HG03571 (cell line): ENCODE results near the gene BEGAIN.

ENCODE experiments used
- ATAC-seq: cut with Tn5 transposase; IDR thresholded peaks from one replicate; pipeline ENCODE4 v1.9.1; 2021; ENCODE audit not compliant: unreplicated experiment

Gene BEGAIN

GRCh38 chr14:100587086-100587762 lies at the start of gene BEGAIN:
Gene BEGAIN, minus strand, starts transcription at chr14:100587417. Its CDS starts 127 bp downstream, at chr14:100587290.
- no peak for ATAC-seq

GRCh38 chr14:100636559-100636958 lies 49.3 kb upstream of the BEGAIN start:
- no peak for ATAC-seq

- no peak for ATAC-seq
Observed at GRCh38 chr14:100634026-100634425, 46.8 kb upstream of the BEGAIN start.

- ATAC-seq, result no peak
Observed at GRCh38 chr14:100633406-100633805, 46.2 kb upstream of the BEGAIN start.

- no peak for ATAC-seq
Observed at GRCh38 chr14:100629696-100630095, 42.5 kb upstream of the BEGAIN start.

- no peak for ATAC-seq
Observed at GRCh38 chr14:100629098-100629497, 41.9 kb upstream of the BEGAIN start.

- ATAC-seq, result no peak
Observed at GRCh38 chr14:100628225-100628624, 41.0 kb upstream of the BEGAIN start.

- no peak for ATAC-seq
Observed at GRCh38 chr14:100626614-100627013, 39.4 kb upstream of the BEGAIN start.

GRCh38 chr14:100623961-100624360 lies 36.7 kb upstream of the BEGAIN start:
- ATAC-seq, result no peak

GRCh38 chr14:100623557-100623956 lies 36.3 kb upstream of the BEGAIN start:
- no peak for ATAC-seq

GRCh38 chr14:100622708-100623485 lies 35.7 kb upstream of the BEGAIN start:
- no peak for ATAC-seq

GRCh38 chr14:100622224-100622623 lies 35.0 kb upstream of the BEGAIN start:
- ATAC-seq, result no peak

- ATAC-seq, result no peak
Observed at GRCh38 chr14:100621806-100622205, 34.6 kb upstream of the BEGAIN start.

GRCh38 chr14:100620255-100621100 lies 33.3 kb upstream of the BEGAIN start:
- no peak for ATAC-seq

- no peak for ATAC-seq
Observed at GRCh38 chr14:100619396-100620254, 32.4 kb upstream of the BEGAIN start.

GRCh38 chr14:100618763-100619320 lies 31.6 kb upstream of the BEGAIN start:
- ATAC-seq, result no peak

- ATAC-seq, result no peak
Observed at GRCh38 chr14:100618318-100618693, 31.1 kb upstream of the BEGAIN start.

GRCh38 chr14:100617410-100618317 lies 30.4 kb upstream of the BEGAIN start:
- no peak for ATAC-seq

- no peak for ATAC-seq
Observed at GRCh38 chr14:100616854-100617409, 29.7 kb upstream of the BEGAIN start.
